SK-N-SH (cell line): ENCODE data around the gene TPSG1. TPM values are rescaled to one million over a fixed set of nuclear protein-coding genes. Genes with fewer than 3 reads are reported as not detected.

Source experiments
- CTCF ChIA-PET: fragments of 300-600, 350-600 bp; formaldehyde crosslinking; extraction: SDS; loops from one replicate; lab custom pipeline; 2021; lab: Yijun Ruan, JAX
- POLR2A ChIA-PET: fragments of 350-600 bp; sonication (Branson Sonifier 250); formaldehyde crosslinking; extraction: SDS; loops from one replicate; lab custom pipeline; 2020; ENCODE audit warnings: antibody characterized with exemption, inconsistent platforms; lab: Yijun Ruan, JAX
- DNase-seq: peaks from one replicate; pipeline ENCODE4 v3.0.0; 2012
- H2AFZ ChIP-seq: fragments of 200-600 bp; sonication (generic); 2 replicates; pipeline ENCODE4 v1.8.1; 2016; ENCODE audit warnings: antibody characterized with exemption, mild to moderate bottlenecking, low read depth
- H3F3A ChIP-seq: fragments of 200-600 bp; sonication (generic); replicated peaks from 2 replicates; pipeline ENCODE3; 2016; ENCODE audit warnings: antibody characterized with exemption, mild to moderate bottlenecking; ENCODE audit not compliant: insufficient read depth
- H3K27ac ChIP-seq, 2 experiments: fragments of 200-500 bp in 1 of 2; fragments of 200-600 bp in 1 of 2; sonication (Bioruptor generic) in 1 of 2; sonication (generic), shearing (Covaris generic) in 1 of 2; 2 replicates each; pipeline versions ENCODE4 v1.5.1 to v1.6.1; 2014 to 2016; ENCODE audit warnings: low read depth in 2 of 2, inconsistent platforms in 1 of 2, low read length in 1 of 2, mild to moderate bottlenecking in 1 of 2, mixed read lengths in 1 of 2
- H3K27me3 ChIP-seq: fragments of 200-600 bp; sonication (generic), shearing (Covaris generic); 2 replicates; pipeline ENCODE4 v1.6.1; 2016; ENCODE audit warnings: mixed run types; ENCODE audit not compliant: insufficient read depth
- H3K36me3 ChIP-seq, 2 experiments: fragments of 200-500 bp in 1 of 2; fragments of 200-600 bp in 1 of 2; sonication (Bioruptor generic) in 1 of 2; sonication (generic) in 1 of 2; replicated peaks in 1 of 2; 2 replicates each; pipeline versions ENCODE3 to v1.5.1; 2014 to 2016; ENCODE audit warnings: low read length in 1 of 2, mild to moderate bottlenecking in 1 of 2; ENCODE audit not compliant: insufficient read depth in 2 of 2, control insufficient read depth in 1 of 2
- H3K4me1 ChIP-seq, 2 experiments: fragments of 200-500 bp in 1 of 2; fragments of 200-600 bp in 1 of 2; sonication (Bioruptor generic) in 1 of 2; sonication (generic), shearing (Covaris generic) in 1 of 2; 2 replicates each; pipeline versions ENCODE4 v1.5.1 to v1.6.1; 2014 to 2016; ENCODE audit warnings: low read depth in 1 of 2, low read length in 1 of 2, mixed run types in 1 of 2; ENCODE audit not compliant: insufficient read depth in 2 of 2, control insufficient read depth in 1 of 2
- H3K4me2 ChIP-seq: fragments of 200-600 bp; sonication (generic), shearing (Covaris generic); 2 replicates; pipeline ENCODE4 v1.6.1; 2017; ENCODE audit warnings: mixed run types
- H3K4me3 ChIP-seq, 2 experiments: fragments of 200-500 bp in 1 of 2; fragments of 200-600 bp in 1 of 2; sonication (Bioruptor generic) in 1 of 2; sonication (generic), shearing (Covaris generic) in 1 of 2; 2 replicates each; pipeline versions ENCODE4 v1.5.1 to v1.8.1; 2014 to 2016; ENCODE audit warnings: low read depth in 2 of 2, inconsistent platforms in 1 of 2, low read length in 1 of 2, mild to moderate bottlenecking in 1 of 2, mixed read lengths in 1 of 2, moderate library complexity in 1 of 2
- H3K79me2 ChIP-seq: fragments of 200-600 bp; sonication (generic); 2 replicates; pipeline ENCODE4 v1.8.1; 2017; ENCODE audit warnings: mild to moderate bottlenecking; ENCODE audit not compliant: insufficient read depth
- H3K9ac ChIP-seq: fragments of 200-600 bp; sonication (generic); 2 replicates; pipeline ENCODE4 v1.6.1; 2017; ENCODE audit warnings: mixed run types
- H3K9me2 ChIP-seq: fragments of 200-600 bp; sonication (generic); 2 replicates; pipeline ENCODE4 v1.6.1; 2017; ENCODE audit warnings: mixed run types
- H3K9me3 ChIP-seq: fragments of 200-600 bp; sonication (generic); 2 replicates; pipeline ENCODE4 v1.6.1; 2017; ENCODE audit warnings: mixed run types, mild to moderate bottlenecking, moderate library complexity
- H4K20me1 ChIP-seq: fragments of 200-600 bp; sonication (generic); 2 replicates; pipeline ENCODE4 v1.6.1; 2017; ENCODE audit warnings: mild to moderate bottlenecking, mixed run types; ENCODE audit not compliant: insufficient read depth
- CTCF ChIP-seq: fragments of 200-600 bp; sonication (generic); IDR thresholded peaks from 2 replicates; pipeline ENCODE4 v1.6.1; 2017; ENCODE audit warnings: antibody characterized with exemption, mild to moderate bottlenecking, moderate library complexity
- ELF1 ChIP-seq: IDR thresholded peaks from 2 replicates; pipeline ENCODE4 v1.4.0; 2012
- GABPA ChIP-seq: IDR thresholded peaks from 2 replicates; pipeline ENCODE4 v1.4.0; 2012; ENCODE audit warnings: low read depth, mild to moderate bottlenecking
- GATA2 ChIP-seq: sonication (generic); formaldehyde crosslinking; IDR thresholded peaks from 2 replicates; pipeline ENCODE4 v1.5.0; 2020; ENCODE audit warnings: mild to moderate bottlenecking, missing genetic modification reagents
- MEF2A ChIP-seq: IDR thresholded peaks from 2 replicates; pipeline ENCODE4 v1.4.0; 2012; ENCODE audit warnings: low read depth, borderline replicate concordance
- MXI1 ChIP-seq: IDR thresholded peaks from 2 replicates; pipeline ENCODE4 v1.6.1; 2012; ENCODE audit warnings: mild to moderate bottlenecking, low read depth, low read length, improper control_type of control experiment
- NFIC ChIP-seq: IDR thresholded peaks from 2 replicates; pipeline ENCODE4 v1.4.0; 2012; ENCODE audit warnings: borderline replicate concordance
- POLR2AphosphoS5 ChIP-seq: IDR thresholded peaks from 2 replicates; pipeline ENCODE4 v1.6.1; 2012; ENCODE audit warnings: low read depth, low read length
- SIN3A ChIP-seq: IDR thresholded peaks from 2 replicates; pipeline ENCODE4 v1.6.1; 2012; ENCODE audit warnings: low read depth, mild to moderate bottlenecking, low read length, moderate library complexity, borderline replicate concordance
- TEAD4 ChIP-seq: IDR thresholded peaks from 2 replicates; pipeline ENCODE4 v1.4.0; 2012; ENCODE audit warnings: mild to moderate bottlenecking, borderline replicate concordance; ENCODE audit not compliant: insufficient read depth
- WGBS: methylation state at CpG from one replicate; pipeline ENCODE4 v1.1.6; 2017; ENCODE audit warnings: low lambda C conversion rate; 5-methylcytosine and 5-hydroxymethylcytosine counted together
- polyA plus RNA-seq, 3 experiments: library from polyadenylated mRNA; depleted of rRNA; stranded (reverse); fragments of >200 nt; gene quantifications; 2 replicates each; pipeline ENCODE4 v1.2.3, GENCODE V29; 2012
- TF ChIP-seq, protein P1 (sequence below): fragments of 150-350 bp; IDR thresholded peaks from 2 replicates; pipeline ENCODE4 v1.6.1; 2016; ENCODE audit warnings: mild to moderate bottlenecking, low read depth, low read length
- TF ChIP-seq, protein P2 (sequence below): IDR thresholded peaks from 2 replicates; pipeline ENCODE4 v1.6.1; 2012; ENCODE audit warnings: mild to moderate bottlenecking, low read depth, low read length, moderate library complexity
- TF ChIP-seq, protein P3 (sequence below): IDR thresholded peaks from 2 replicates; pipeline ENCODE4 v1.4.0; 2012; ENCODE audit warnings: low read depth, borderline replicate concordance

Gene TPSG1
- polyA plus RNA-seq, 1 of the 3 experiments (the other 2 are of a cell fraction): not detected

DNA sequence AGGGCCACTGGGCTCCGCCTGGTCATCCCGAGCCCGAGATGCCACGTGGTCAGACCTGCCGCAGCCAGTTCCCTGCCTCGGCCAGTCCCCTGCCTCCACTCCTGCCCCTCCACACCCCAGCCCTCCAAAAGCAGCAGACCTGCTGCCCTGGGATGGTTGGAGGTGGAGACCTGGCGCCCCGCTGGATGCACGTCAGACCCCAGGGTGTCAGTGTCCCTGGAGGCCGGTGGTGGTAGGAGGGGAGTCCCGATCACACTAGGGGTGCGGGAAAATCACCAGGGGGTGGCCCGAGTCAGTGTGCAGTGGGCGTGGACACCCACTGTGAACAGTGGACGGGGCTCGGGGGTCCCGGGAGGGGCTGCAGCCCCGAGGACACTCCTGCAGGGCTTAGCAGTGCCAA is 26.9 kb downstream of the TPSG1 start:
- Histone ChIP-seq H3K36me3 (no peaks in the 10 kb centered on the region), H3K27ac (no peak overlapping the region), H3K9me3 (no peaks in the 10 kb centered on the region), H3F3A (no peaks in the 10 kb centered on the region), H3K9ac (no peak overlapping the region), H4K20me1 (peaks cover 8% of the 10 kb centered on the region; the same call in 1 of the 2 replicates), H3K27me3 (peaks cover 53% of the 10 kb centered on the region), H3K9me2 (no peaks in the 10 kb centered on the region), H3K4me1 (no peaks in the 10 kb centered on the region; a peak in 1 of 4 replicates), H2AFZ (no peak overlapping the region), H3K4me2 (no peak overlapping the region), H3K4me3 (no peak overlapping the region), H3K79me2 (no peaks in the 10 kb centered on the region)
- WGBS: 19% methylated on average over 6 of the region's 18 CpGs
- POLR2A ChIA-PET: no interaction called here
- CTCF ChIA-PET: no interaction called here
- TF ChIP-seq NFIC (no peak), SIN3A (no peak), MXI1 (no peak), TEAD4 (no peak), POLR2AphosphoS5 (no peak), GABPA (no peak), MEF2A (no peak), GATA2 (CRISPR knock-in tag) (no peak), CTCF (no peak), ELF1 (no peak)
- TF ChIP-seq, protein P1, sequence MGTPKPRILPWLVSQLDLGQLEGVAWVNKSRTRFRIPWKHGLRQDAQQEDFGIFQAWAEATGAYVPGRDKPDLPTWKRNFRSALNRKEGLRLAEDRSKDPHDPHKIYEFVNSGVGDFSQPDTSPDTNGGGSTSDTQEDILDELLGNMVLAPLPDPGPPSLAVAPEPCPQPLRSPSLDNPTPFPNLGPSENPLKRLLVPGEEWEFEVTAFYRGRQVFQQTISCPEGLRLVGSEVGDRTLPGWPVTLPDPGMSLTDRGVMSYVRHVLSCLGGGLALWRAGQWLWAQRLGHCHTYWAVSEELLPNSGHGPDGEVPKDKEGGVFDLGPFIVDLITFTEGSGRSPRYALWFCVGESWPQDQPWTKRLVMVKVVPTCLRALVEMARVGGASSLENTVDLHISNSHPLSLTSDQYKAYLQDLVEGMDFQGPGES: no peak
- TF ChIP-seq, protein P2, sequence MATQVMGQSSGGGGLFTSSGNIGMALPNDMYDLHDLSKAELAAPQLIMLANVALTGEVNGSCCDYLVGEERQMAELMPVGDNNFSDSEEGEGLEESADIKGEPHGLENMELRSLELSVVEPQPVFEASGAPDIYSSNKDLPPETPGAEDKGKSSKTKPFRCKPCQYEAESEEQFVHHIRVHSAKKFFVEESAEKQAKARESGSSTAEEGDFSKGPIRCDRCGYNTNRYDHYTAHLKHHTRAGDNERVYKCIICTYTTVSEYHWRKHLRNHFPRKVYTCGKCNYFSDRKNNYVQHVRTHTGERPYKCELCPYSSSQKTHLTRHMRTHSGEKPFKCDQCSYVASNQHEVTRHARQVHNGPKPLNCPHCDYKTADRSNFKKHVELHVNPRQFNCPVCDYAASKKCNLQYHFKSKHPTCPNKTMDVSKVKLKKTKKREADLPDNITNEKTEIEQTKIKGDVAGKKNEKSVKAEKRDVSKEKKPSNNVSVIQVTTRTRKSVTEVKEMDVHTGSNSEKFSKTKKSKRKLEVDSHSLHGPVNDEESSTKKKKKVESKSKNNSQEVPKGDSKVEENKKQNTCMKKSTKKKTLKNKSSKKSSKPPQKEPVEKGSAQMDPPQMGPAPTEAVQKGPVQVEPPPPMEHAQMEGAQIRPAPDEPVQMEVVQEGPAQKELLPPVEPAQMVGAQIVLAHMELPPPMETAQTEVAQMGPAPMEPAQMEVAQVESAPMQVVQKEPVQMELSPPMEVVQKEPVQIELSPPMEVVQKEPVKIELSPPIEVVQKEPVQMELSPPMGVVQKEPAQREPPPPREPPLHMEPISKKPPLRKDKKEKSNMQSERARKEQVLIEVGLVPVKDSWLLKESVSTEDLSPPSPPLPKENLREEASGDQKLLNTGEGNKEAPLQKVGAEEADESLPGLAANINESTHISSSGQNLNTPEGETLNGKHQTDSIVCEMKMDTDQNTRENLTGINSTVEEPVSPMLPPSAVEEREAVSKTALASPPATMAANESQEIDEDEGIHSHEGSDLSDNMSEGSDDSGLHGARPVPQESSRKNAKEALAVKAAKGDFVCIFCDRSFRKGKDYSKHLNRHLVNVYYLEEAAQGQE: no peak
- TF ChIP-seq, protein P3, sequence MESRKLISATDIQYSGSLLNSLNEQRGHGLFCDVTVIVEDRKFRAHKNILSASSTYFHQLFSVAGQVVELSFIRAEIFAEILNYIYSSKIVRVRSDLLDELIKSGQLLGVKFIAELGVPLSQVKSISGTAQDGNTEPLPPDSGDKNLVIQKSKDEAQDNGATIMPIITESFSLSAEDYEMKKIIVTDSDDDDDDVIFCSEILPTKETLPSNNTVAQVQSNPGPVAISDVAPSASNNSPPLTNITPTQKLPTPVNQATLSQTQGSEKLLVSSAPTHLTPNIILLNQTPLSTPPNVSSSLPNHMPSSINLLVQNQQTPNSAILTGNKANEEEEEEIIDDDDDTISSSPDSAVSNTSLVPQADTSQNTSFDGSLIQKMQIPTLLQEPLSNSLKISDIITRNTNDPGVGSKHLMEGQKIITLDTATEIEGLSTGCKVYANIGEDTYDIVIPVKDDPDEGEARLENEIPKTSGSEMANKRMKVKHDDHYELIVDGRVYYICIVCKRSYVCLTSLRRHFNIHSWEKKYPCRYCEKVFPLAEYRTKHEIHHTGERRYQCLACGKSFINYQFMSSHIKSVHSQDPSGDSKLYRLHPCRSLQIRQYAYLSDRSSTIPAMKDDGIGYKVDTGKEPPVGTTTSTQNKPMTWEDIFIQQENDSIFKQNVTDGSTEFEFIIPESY: no peak
- no peak for DNase-seq
